Measurements from ENCODE around the gene KDM3A.

KDM3A gene

DNA sequence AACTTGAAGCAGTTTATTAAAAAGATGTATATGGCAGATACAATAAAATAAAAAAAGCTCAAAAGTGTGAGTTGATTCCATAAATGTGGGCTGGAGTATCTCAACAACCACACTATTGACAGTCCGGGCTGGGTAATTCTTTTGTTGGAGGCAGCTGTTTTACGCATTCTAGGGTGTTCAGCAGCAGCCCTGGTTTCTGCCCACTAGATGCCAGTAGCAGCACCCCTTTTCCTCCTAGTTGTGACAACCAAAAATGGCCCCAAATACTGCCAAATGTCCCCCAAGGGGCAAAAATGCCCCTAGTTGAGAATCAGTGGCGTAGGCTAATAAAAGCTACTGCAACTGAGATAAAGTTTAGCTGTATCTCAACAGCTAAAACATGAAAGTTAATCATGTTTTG lies 77.3 kb downstream of the KDM3A start:
- DNase-seq (ENCODE audit: low spot score): no peak

DNA sequence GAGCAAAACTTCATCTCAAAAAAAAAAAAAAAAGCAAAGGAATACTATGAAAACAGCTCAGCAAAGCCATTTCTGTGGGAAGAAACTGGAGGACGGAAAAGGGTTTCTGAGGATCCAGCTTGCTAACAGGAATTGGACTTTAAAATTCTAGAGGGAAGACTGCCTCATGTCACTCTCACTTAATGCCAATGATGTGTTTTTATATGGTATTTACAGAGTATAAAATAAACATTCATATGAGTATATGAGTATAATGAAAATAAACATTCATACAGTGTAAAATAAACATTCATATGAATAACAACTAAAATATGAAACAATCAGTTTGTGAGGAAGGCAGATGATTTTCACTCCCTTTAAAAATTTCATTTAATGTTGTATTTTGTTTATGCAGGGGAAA lies 78.2 kb downstream of the KDM3A start:
- no peak for DNase-seq (ENCODE audit: low spot score)

DNA sequence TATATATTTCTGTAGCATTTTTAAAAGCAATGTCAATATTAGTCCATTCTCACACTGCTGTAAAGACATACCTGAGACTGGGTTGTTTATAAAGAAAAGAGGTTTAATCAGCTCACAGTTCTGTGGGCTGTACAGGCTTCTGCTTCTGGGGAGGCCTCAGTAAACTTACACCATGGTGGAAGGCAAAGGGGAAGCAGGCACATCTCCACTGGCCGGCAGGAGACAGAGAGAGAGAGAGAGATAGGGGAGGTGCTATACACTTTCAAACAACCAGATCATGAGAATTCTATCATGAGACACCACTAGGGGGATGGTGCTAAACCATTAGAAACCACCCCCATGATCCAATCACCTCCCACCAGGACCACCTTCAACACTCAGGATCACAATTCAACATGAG lies 79.0 kb downstream of the KDM3A start:
- DNase-seq (ENCODE audit: low spot score): no peak

DNA sequence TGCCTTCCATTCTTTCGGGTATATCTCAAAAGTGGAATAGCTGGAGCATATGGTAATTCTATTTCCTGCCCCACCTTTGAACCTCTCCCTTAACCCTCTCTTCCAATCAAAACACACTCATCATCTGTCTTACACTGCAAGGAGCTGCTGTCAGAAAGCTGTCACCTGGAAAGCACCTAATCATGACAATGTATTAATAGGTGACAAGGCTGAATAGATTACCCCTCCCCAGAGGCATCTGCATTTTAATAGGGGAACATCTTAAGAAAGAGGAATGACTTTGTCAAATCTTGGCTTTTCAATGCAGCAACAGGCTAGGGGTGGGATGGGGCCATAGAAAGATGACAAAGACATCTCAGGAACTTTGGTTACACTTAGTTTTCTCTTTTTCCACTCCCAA lies 80.8 kb downstream of the KDM3A start:
- no peak for DNase-seq (ENCODE audit: low spot score)

DNA sequence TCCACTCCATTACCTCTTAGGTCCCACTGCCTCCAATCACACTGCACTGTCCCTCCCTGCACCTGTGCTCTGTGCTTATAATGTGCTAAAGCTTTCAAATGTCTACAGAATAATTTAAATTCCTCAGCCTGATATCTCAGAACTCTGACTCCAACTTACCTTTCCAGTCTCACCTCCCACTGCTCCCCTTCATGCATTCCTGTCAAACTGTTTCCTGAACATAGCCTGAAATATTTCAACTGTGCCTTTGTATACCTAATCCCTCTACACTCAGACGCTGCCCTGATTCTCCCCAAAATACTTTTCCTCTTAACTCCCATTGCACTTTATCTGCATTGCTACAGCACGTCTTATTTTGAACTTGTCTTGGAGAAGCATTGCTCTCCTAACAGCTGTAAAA lies 81.5 kb downstream of the KDM3A start:
- no peak for DNase-seq (ENCODE audit: low spot score)

DNA sequence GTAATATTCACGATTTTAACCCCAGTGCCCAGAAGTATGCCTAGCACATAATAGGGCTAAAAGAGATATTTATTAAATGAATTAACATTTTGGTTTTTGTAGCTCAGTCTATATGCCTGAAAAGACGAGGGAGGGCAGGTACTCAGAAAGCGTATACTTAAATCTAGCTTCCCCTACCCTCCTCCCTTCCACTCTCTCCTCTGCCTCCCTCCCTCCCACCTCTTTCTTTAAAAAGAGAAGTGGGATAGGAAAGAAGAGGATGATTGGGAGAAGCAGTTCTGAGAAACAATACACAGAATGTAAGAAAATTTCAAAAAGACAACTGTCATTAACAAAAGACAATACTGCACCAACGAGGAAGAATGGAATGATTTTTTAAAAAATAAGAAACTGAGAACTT lies 82.3 kb downstream of the KDM3A start:
- DNase-seq (ENCODE audit: low spot score): no peak

- DNase-seq (ENCODE audit: low spot score): no peak
These were observed 84.5 kb downstream of the KDM3A start for GRCh38 chr2:86525421-86526340.

DNA sequence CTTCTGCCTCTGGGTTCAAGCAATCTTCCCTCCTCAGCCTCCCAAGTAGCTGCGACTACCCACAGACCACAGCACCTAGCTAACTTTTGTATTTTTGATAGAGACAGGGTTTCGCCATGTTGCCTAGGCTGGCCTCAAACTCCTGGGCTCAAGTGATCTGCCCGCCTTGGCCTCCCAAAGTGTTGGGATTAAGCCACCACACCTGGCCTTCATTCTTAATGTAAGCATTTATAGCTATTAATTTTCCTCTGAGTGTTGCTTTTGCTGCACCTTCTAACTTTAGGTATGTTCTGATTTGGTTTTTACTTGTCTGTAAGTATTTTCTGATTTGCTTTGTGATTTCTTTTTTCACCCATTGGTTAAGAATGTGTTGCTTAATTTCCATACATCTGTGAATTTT lies 92.4 kb downstream of the KDM3A start:
- no peak for DNase-seq (ENCODE audit: low spot score)

GRCh38 chr2:86541334-86541733 lies 100.2 kb downstream of the KDM3A start:
- no peak for DNase-seq (ENCODE audit: low spot score)

All from left forelimb (tissue), 1 donor.